NCI-H2107 (cell line): ENCODE measurements around the gene DRD3.

Source experiments
- DNase-seq: peaks from one replicate; lab custom pipeline; 2025; lab: John Stamatoyannopoulos, UW

Gene DRD3

GRCh38 chr3:114179575-114179974 is 723 bp upstream of the DRD3 start:
- no peak for DNase-seq

GRCh38 chr3:114176890-114177289 is 2.0 kb downstream of the DRD3 start:
- no peak for DNase-seq

GRCh38 chr3:114176487-114176886 is 2.4 kb downstream of the DRD3 start:
- DNase-seq = no peak

GRCh38 chr3:114175204-114175987 is 3.5 kb downstream of the DRD3 start:
- DNase-seq = no peak

- no peak for DNase-seq
Measured at GRCh38 chr3:114171677-114172076, 7.2 kb downstream of the DRD3 start.

GRCh38 chr3:114168150-114168549 is 10.7 kb downstream of the DRD3 start:
- no peak for DNase-seq

GRCh38 chr3:114157321-114157720 is 21.5 kb downstream of the DRD3 start:
- DNase-seq = no peak

GRCh38 chr3:114155370-114155821 is 23.5 kb downstream of the DRD3 start:
- no peak for DNase-seq

GRCh38 chr3:114154321-114154821 is 24.5 kb downstream of the DRD3 start:
- peak; percentile 42 for DNase-seq

- DNase-seq = peak; percentile 83
Measured at GRCh38 chr3:114152519-114153151, 26.2 kb downstream of the DRD3 start.

GRCh38 chr3:114151091-114151490 is 27.8 kb downstream of the DRD3 start:
- DNase-seq = no peak

GRCh38 chr3:114147251-114147650 is 31.6 kb downstream of the DRD3 start:
- DNase-seq = no peak

GRCh38 chr3:114144909-114145688 is 33.8 kb downstream of the DRD3 start:
- DNase-seq = no peak

GRCh38 chr3:114143817-114144216 is 35.0 kb downstream of the DRD3 start:
- DNase-seq = no peak

GRCh38 chr3:114139836-114140235 is 39.0 kb downstream of the DRD3 start:
- no peak for DNase-seq

GRCh38 chr3:114133947-114134346 is 44.9 kb downstream of the DRD3 start:
- DNase-seq = no peak

- no peak for DNase-seq
Measured at GRCh38 chr3:114132500-114132899, 46.4 kb downstream of the DRD3 start.

- no peak for DNase-seq
Measured at GRCh38 chr3:114128826-114129225, 50.0 kb downstream of the DRD3 start.

- DNase-seq = no peak
Measured at GRCh38 chr3:114128231-114128630, 50.6 kb downstream of the DRD3 start.

- DNase-seq = no peak
Measured at GRCh38 chr3:114127517-114127916, 51.3 kb downstream of the DRD3 start.

- no peak for DNase-seq
Measured at GRCh38 chr3:114126461-114126860, 52.4 kb downstream of the DRD3 start.

GRCh38 chr3:114122027-114122709 is 56.7 kb downstream of the DRD3 start:
- DNase-seq = no peak
